Erythroblast (primary cell): ENCODE measurements around the gene ATP6V1G1.

Experiments
- GATA1 ChIP-seq: IDR thresholded peaks from 2 replicates; pipeline ENCODE4 v1.6.1; 2011; ENCODE audit warnings: low read depth, mild to moderate bottlenecking, control low read depth, low read length, moderate library complexity
- POLR2A ChIP-seq: IDR thresholded peaks from 2 replicates; pipeline ENCODE4 v1.6.1; 2011; ENCODE audit warnings: mild to moderate bottlenecking, low read length

DNA sequence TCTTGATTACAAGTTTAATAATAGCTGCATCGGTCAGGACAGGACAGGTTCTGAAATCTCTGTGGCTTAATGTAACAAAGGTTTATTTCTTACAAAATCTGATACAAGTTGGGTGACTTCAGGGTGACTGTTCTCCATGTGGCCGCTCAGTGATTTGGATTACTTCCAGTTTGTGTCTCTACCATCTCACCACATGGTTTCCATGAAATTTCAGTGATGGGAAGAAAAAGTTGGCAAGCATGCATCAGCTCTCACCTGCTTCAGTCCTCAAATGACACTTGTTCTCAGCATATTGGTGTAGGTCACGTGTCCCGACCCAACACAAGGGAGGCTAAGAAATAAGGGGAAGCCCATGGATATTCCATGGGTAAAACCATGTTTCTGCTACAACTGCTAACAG lies 15.7 kb downstream of the ATP6V1G1 start:
- TF ChIP-seq POLR2A = no peak
- no peak for TF ChIP-seq GATA1
